CD4-positive, CD25-positive, alpha-beta regulatory T cell (primary cell): ENCODE measurements around the gene SCGB2B2. TPM values are rescaled to one million over a fixed set of nuclear protein-coding genes. Genes with fewer than 3 reads are reported as not detected.

Source experiments
- polyA plus RNA-seq, 4 donors: library from polyadenylated mRNA; unstranded; fragments of 300-500 nt; fragmentation: Illumina TruSeq; gene quantifications; one replicate each; pipeline ENCODE4 v1.2.3, GENCODE V29; 2021
- total RNA-seq: library from RNA; stranded (reverse); gene quantifications from one replicate; pipeline ENCODE4 v1.2.3, GENCODE V29; 2022

The SCGB2B2 gene
- total and polyA plus RNA-seq, 5 donors from 2014 or later: 0.07 to 0.74 TPM; not detected in 3

Other genes with a start within 250 kb of the SCGB2B2 start
- 70.3 TPM for gene UBA2, start 248.8 kb downstream of the SCGB2B2 start, total RNA-seq
- 10 to 100 TPM; 72.1 to 93.0 (median 82.7) TPM for gene UBA2, start 248.8 kb downstream of the SCGB2B2 start, polyA plus RNA-seq
- 0.27 TPM for gene WTIP, start 195.4 kb downstream of the SCGB2B2 start, total RNA-seq
- gene WTIP, start 195.4 kb downstream of the SCGB2B2 start, polyA plus RNA-seq: not detected
- gene ZNF302, start 519 bp upstream of the SCGB2B2 start, total RNA-seq: 14.6 TPM
- gene ZNF302, start 519 bp upstream of the SCGB2B2 start, polyA plus RNA-seq: 10 to 100 TPM; 13.9 to 24.3 (median 16.7) TPM
- 4.8 TPM for gene ZNF181, start 57.1 kb upstream of the SCGB2B2 start, total RNA-seq
- 10 to 100 TPM; 14.2 to 32.5 (median 21.7) TPM for gene ZNF181, start 57.1 kb upstream of the SCGB2B2 start, polyA plus RNA-seq
- gene ZNF599, start 96.1 kb upstream of the SCGB2B2 start, total RNA-seq: 4.6 TPM
- 1 to 10 TPM; 5.8 to 8.3 (median 6.9) TPM for gene ZNF599, start 96.1 kb upstream of the SCGB2B2 start, polyA plus RNA-seq
- gene ZNF30, start 249.7 kb upstream of the SCGB2B2 start, total RNA-seq: 4.5 TPM
- 10 to 100 TPM in 1 of 4 donors, 1 to 10 TPM in 3; 3.0 to 15.2 (median 7.7) TPM for gene ZNF30, start 249.7 kb upstream of the SCGB2B2 start, polyA plus RNA-seq